Epithelial cell of esophagus (primary cell): ENCODE measurements around the gene PSKH1.

ENCODE experiments used
- DNase-seq: peaks from one replicate; pipeline ENCODE4 v3.0.0; 2010; ENCODE audit warnings: low read depth
- H3K4me3 ChIP-seq: 2 replicates; pipeline ENCODE4 v1.5.1; 2011; ENCODE audit warnings: mild to moderate bottlenecking, low read length, control low read depth
- CTCF ChIP-seq: IDR thresholded peaks from 2 replicates; pipeline ENCODE4 v1.5.1; 2011; ENCODE audit warnings: low read depth, mild to moderate bottlenecking, low read length, control low read depth, inconsistent platforms; ENCODE audit not compliant: insufficient read depth; ENCODE audit errors: missing control alignments

PSKH1 gene

DNA sequence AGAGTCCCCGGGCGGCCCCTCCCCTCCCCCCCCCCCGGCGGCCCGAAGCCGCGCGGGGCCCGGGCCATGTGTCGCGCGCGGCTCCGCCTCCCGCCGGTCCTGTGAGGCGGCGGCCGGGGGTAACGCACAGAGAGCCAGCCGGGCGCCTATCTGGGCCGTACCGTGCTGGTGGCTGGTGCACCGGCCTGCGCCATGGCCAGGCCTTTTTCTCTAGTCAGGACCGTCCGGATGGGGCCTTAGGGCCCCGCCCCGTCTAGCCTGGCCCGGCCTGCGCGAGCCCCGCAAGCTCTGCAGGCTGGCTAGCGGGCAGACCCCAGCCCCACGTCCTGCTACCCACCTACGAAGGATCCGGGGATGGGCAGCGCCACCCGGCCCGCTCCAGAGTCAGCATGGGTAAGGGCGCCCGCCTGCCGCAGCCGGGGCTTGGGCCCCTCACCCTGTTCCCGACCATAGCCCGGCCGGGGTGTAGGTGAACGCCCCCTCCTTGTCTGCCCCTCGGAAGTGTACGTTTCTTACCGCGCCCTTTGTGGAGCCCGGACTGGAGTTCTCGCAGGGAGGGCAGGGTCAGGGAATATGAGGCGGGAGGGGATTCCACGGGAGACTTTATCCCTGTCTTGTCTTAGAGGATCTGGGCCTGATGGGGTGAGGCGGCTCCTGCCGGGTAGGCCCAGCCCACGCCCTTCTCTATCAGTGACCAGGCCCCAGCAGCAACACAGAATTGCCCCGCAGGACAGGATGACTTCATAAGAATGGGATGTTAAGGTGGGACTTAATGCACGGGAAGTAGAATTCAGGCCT, 45.8 kb upstream of the PSKH1 start, which contains the start of gene CENPT:
Gene CENPT (minus strand): TSS at position 630 of the 798 bp plus-strand sequence. CDS start 13,834 bp downstream, outside the sequence.
- TF ChIP-seq CTCF, result no peak
- peak; percentile 90 for DNase-seq
- peak within 1 kb of the TSS; percentile 74 for H3K4me3 ChIP-seq

DNA sequence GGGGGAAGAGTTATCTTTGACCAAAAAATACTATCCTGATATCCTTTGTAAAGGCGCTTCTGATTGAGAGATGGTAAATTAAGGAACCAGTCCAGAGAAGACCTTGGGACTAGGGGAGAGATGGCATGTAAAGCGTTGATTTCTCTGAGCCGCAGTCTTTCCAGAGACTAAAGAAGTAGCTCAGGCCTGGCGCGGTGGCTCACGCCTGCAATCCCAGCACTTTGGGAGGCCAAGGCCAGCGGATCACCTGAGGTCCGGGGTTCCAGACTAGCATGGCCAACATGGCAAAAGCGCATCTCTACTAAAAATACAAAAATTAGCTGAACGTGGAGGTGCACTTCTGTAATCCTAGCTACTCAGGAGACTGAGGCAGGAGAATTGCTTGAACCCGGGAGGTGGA, 44.9 kb upstream of the PSKH1 start:
- no peak for TF ChIP-seq CTCF
- no peak for DNase-seq
- peak overlapping the region; percentile 74 for H3K4me3 ChIP-seq

DNA sequence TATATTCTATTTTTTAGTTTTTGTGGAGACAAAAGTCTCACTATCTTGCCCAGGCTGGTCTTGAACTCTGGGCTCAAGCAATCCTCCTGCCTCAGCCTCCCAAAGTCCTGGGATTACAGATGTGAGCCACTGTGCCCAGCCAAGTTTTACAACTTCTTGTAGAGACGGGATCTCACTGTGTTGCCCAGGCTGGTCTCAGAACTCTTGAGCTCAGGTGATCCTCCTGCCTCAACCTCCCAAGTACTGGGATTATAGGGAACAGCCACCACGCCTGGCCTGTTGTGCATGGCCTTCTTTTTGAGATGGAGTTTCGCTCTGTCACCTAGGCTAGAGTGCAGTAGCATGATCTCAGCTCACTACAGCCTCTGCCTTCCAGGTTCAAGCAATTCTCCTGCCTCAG, 39.4 kb upstream of the PSKH1 start:
- DNase-seq, result no peak
- TF ChIP-seq CTCF, result no peak
- H3K4me3 ChIP-seq, result no peak overlapping the region

DNA sequence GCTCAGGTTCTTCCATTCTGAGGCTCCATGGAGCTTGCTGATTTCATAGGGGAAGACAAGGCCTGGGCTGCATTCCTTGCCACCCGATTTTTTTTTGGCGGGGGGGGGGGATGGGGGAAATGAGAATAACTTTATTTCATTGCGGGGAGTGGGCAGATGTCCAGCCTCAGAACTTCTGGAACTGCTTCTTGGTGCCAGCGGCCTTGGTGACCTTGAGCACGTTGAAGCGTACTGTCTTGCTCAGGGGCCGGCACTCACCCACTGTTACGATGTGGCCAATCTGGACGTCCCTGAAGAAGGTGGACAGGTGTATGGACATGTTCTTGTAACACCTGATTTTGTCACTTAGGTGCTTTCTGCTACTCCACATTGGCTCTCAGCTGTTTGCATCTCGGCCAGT, 37.3 kb upstream of the PSKH1 start:
- DNase-seq, result no peak
- no peak for TF ChIP-seq CTCF
- no peak overlapping the region for H3K4me3 ChIP-seq

GRCh38 chr16:67856927-67857546, 36.0 kb upstream of the PSKH1 start:
- H3K4me3 ChIP-seq, result no peak overlapping the region
- no peak for TF ChIP-seq CTCF
- no peak for DNase-seq

DNA sequence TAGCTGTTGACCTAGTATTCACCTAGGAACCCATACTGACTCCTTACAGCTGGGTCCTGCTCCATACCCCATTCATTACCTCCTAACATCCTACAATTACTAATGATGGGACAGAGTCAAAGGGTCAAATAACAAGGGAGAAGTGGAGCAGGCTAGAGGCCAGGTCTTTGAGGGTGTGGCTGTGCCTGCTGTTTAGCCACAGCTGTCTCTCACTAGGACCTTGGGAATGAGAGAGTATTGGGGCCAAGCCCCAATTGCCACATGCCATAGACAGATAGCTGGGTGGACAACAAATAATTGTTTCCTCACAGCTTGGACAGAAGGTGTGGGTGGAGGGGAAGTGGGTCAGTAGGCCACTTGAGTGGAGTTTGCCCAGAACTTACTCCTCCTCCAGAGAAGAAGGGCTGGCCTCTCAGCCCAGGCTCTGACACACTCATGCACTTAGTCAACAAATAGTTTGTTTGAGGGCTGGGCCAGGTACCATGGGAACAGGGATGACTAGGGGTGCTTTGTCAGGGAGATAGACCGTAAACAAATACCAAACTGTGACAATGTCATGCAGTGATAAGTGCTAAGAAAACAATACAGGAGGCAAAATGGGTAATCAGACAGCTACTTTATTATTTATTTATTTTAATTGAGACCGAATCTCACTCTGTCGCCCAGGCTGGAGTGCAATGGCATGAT, 35.4 kb upstream of the PSKH1 start:
- no peak for TF ChIP-seq CTCF
- no peak overlapping the region for H3K4me3 ChIP-seq
- DNase-seq, result peak; percentile 97
